ENCODE measurements around the gene PTGES.

PTGES gene

GRCh38 chr9:129774791-129775447, 22.1 kb upstream of the PTGES start:
- Histone ChIP-seq H3K9ac (no peak overlapping the region), H3K79me2 (ENCODE audit: insufficient read depth, low read depth) (no peaks in the 10 kb centered on the region), H3K27ac (no peak overlapping the region), H3K4me3 (IDR thresholded peaks at IDR 0.05; ENCODE audit: insufficient read depth, low read depth, low read length) (no peak overlapping the region), H3K4me1 (ENCODE audit: low read depth, poor library complexity, severe bottlenecking) (peaks cover 9% of the 10 kb centered on the region), H3K36me3 (ENCODE audit: insufficient read depth) (no peaks in the 10 kb centered on the region), H3K27me3 (ENCODE audit: insufficient read depth, low read depth) (peaks cover 9% of the 10 kb centered on the region; the same call in 1 of the 2 replicates), H3K4me2 (no peak overlapping the region), H2AFZ (ENCODE audit: low read depth) (no peak overlapping the region), H4K20me1 (ENCODE audit: insufficient read depth) (no peaks in the 10 kb centered on the region)
- TF ChIP-seq CTCF (conservative IDR thresholded peaks at IDR 0.05; ENCODE audit: low read depth, low read length), result no peak

GRCh38 chr9:129773262-129774048, 20.6 kb upstream of the PTGES start:
- Histone ChIP-seq H2AFZ (ENCODE audit: low read depth) (no peak overlapping the region), H3K4me2 (no peak overlapping the region), H3K4me1 (ENCODE audit: low read depth, poor library complexity, severe bottlenecking) (peaks cover 9% of the 10 kb centered on the region), H3K36me3 (ENCODE audit: insufficient read depth) (no peaks in the 10 kb centered on the region), H4K20me1 (ENCODE audit: insufficient read depth) (no peaks in the 10 kb centered on the region), H3K27ac (no peak overlapping the region), H3K27me3 (ENCODE audit: insufficient read depth, low read depth) (peaks cover 6% of the 10 kb centered on the region; the same call in 1 of the 2 replicates), H3K79me2 (ENCODE audit: insufficient read depth, low read depth) (no peaks in the 10 kb centered on the region), H3K9ac (no peak overlapping the region), H3K4me3 (IDR thresholded peaks at IDR 0.05; ENCODE audit: insufficient read depth, low read depth, low read length) (no peak overlapping the region)
- TF ChIP-seq CTCF (conservative IDR thresholded peaks at IDR 0.05; ENCODE audit: low read depth, low read length), result no peak

GRCh38 chr9:129770741-129771140, 17.9 kb upstream of the PTGES start:
- Histone ChIP-seq H3K9ac (no peak overlapping the region), H3K27ac (no peak overlapping the region), H3K4me1 (ENCODE audit: low read depth, poor library complexity, severe bottlenecking) (peaks cover 17% of the 10 kb centered on the region), H3K27me3 (ENCODE audit: insufficient read depth, low read depth) (no peaks in the 10 kb centered on the region; the same call in 1 of the 2 replicates), H3K4me2 (no peak overlapping the region), H2AFZ (ENCODE audit: low read depth) (no peak overlapping the region), H3K4me3 (IDR thresholded peaks at IDR 0.05; ENCODE audit: insufficient read depth, low read depth, low read length) (no peak overlapping the region), H3K36me3 (ENCODE audit: insufficient read depth) (no peaks in the 10 kb centered on the region), H3K79me2 (ENCODE audit: insufficient read depth, low read depth) (no peaks in the 10 kb centered on the region), H4K20me1 (ENCODE audit: insufficient read depth) (no peaks in the 10 kb centered on the region)
- no peak for TF ChIP-seq CTCF (conservative IDR thresholded peaks at IDR 0.05; ENCODE audit: low read depth, low read length)

- Histone ChIP-seq H2AFZ (ENCODE audit: low read depth) (no peak overlapping the region), H3K9ac (no peak overlapping the region), H3K4me2 (no peak overlapping the region), H3K36me3 (ENCODE audit: insufficient read depth) (no peaks in the 10 kb centered on the region), H3K27me3 (ENCODE audit: insufficient read depth, low read depth) (no peaks in the 10 kb centered on the region; the same call in 1 of the 2 replicates), H4K20me1 (ENCODE audit: insufficient read depth) (no peaks in the 10 kb centered on the region), H3K4me3 (IDR thresholded peaks at IDR 0.05; ENCODE audit: insufficient read depth, low read depth, low read length) (no peak overlapping the region), H3K79me2 (ENCODE audit: insufficient read depth, low read depth) (no peaks in the 10 kb centered on the region), H3K27ac (no peak overlapping the region), H3K4me1 (ENCODE audit: low read depth, poor library complexity, severe bottlenecking) (peaks cover 17% of the 10 kb centered on the region)
- no peak for TF ChIP-seq CTCF (conservative IDR thresholded peaks at IDR 0.05; ENCODE audit: low read depth, low read length)
Measured at GRCh38 chr9:129769669-129770068, 16.8 kb upstream of the PTGES start.
